Left colon (tissue), 2 donors: ENCODE results near the gene GALNT18. TPM values are rescaled to one million over a fixed set of nuclear protein-coding genes. Genes with fewer than 3 reads are reported as not detected.

ENCODE experiments used
- ATAC-seq: fragments of 200-7000 bp; cut with Tn5 transposase; one replicate; pipeline ENCODE4 v1.9.1; 2020; ENCODE audit warnings: mild to moderate bottlenecking, moderate library complexity
- DNase-seq, 2 donors: peaks; one replicate each; pipeline ENCODE4 v3.0.0-alpha.2; 2020
- intact Hi-C, 2 donors: fragments of 100-400 bp; cut with DNase I in 1 of 2; cut with micrococcal nuclease in 1 of 2; formaldehyde crosslinking; loops; one replicate each; pipeline versions ENCODE4 v1.11.2 to v1.14.0; 2022; cut with DNase I, micrococcal nuclease
- long read RNA-seq: library from polyadenylated mRNA; unstranded; transcript quantifications from one replicate; pipeline ENCODE4 v2.0.0, GENCODE V29; 2021
- total RNA-seq, 2 donors: library from RNA; stranded (reverse); fragmentation: NEBNext Ultra II Directional; extraction: Animal tissue kit (Norgen Biotek cat#: 25700); gene quantifications; one replicate each; pipeline ENCODE4 v1.2.1, GENCODE V29; 2021
- donor health status: DM: no; HTN: no; CAD: no.
- donor health status: DM: yes; HTN: yes; CAD: no.

GALNT18 gene
- total RNA-seq = 1 to 10 TPM; 3.6 to 5.9 TPM
- long read RNA-seq, transcript GALNT18-201 (11 exons, 2,504 nt) = major isoform, 14 of 17 reads
- long read RNA-seq, partial matches to known transcripts = 0 of 17 reads
- long read RNA-seq, other reads (novel, unspliced or antisense) = 3 of 17 reads

DNA sequence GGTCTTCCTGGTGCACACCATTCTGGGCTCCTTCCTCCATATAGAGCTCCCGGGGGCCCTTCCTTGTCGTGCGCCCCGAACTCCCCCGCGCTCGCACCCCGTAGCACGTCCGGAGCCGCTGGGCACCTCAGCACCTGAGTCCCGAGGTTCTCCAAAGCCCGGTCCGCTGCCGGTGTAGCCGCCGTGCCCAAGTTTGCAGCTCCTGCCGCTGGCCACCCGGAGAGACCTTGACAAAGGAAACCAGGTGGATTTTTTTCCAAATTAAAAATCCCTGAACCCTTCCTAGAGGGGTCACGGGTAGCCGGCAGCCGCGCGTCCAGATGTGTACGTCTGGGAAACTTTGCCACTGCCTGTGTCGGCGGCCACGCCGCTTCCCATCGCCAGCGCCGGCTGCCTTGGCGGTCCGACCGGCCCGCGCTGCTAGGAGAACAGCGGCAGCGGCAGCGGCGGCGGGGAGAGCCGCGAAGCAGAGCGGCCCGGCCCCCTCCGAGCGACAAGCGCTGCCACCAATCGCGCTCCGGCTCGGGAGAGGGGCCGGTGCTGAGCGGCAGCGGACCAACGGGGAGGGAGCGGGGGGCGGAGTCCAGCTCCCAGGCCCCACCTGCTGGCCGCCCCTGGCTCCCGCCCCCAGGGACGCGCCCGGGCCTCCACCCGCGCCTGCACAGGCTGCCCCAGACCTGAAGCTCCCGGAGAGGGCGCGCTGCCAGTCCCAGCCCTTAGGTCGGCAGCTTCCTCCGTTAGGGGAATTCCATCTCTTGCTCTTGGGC is at the start of gene GALNT18:
Gene GALNT18 (minus strand): TSS at position 433 of the 767 bp plus-strand sequence.
- DNase-seq (peak; percentile 90), ATAC-seq (peak; percentile 93)
- intact Hi-C loops = no loop called here

GRCh38 chr11:11670574-11670973 is 48.8 kb upstream of the GALNT18 start:
- ATAC-seq (no peak), DNase-seq (no peak)
- intact Hi-C loops = no loop called here

DNA sequence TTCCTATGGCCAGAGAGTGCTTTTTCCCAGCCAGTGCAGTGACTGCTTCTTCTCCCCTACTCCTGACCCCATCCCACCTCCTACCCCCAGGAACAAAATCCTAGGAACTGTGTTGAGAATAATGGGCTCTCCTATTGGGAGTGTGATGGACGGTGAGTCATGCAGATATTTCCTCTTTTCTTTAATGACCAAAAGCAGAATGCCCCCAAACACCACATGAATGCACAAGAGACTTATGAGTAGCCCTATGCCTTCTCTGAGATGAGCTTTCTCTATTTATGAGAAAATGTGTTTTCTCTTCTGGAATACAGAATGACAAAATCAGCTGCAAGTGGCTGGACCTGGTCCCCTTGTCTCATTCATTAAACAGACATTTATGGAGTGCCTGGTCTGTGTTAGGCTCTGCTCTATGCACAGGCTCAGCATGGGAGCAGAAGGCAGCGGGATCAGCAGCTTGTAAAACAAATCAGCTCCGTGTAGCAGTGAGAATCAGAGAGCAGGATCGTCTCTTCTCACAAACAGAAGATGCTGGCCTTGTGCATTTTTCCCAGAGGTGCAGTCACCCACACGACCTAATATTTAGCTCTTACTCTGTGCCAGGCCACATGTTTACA is 47.5 kb upstream of the GALNT18 start:
- no peak for ATAC-seq
- intact Hi-C loops = no loop called here
- peak in 1 of 2 donors; percentile 31 for DNase-seq

- intact Hi-C loops = no loop called here
- DNase-seq (no peak), ATAC-seq (no peak)
Measured at GRCh38 chr11:11668781-11669180, 47.0 kb upstream of the GALNT18 start.

DNA sequence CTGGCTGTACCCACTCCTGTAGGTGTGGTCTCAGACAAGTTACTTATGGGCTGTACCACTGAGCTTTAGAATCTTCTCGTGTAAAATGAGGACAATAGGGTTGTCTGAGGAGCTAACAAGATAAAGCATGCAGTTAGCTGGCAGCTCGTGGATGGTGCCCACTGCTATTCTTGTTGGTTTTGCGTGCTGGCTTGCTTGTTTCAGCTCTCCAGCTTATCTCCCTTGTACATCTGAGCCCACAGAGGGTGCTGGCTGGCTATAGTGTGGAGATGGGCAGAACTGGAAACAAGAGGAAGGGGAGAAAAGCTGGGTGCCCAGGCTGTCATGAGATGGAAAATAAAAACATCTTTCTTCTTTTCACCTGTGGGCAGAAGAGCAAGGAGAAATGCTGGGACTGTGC is 46.5 kb upstream of the GALNT18 start:
- ATAC-seq = no peak
- no peak for DNase-seq
- intact Hi-C loops = no loop called here

DNA sequence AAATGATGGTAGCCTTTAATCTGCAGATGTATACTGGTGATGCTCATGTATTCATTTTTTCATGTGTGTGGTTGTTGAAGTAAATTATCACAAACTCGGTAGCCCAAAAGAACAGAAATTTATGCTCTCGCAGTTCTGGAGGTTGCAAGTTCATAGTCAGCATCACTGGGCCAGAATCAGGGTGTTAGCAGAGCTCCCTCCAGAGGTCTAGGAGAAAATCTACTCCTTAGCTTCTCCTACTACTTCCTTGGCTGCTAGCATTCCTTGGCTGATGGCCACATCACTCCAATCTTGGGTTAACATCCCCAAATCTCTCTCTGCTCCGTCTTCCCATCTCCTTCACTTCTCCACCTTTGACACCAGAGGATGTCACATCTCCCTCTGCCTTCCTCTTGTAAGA is 45.3 kb upstream of the GALNT18 start:
- ATAC-seq (no peak), DNase-seq (no peak)
- intact Hi-C loops = no loop called here

DNA sequence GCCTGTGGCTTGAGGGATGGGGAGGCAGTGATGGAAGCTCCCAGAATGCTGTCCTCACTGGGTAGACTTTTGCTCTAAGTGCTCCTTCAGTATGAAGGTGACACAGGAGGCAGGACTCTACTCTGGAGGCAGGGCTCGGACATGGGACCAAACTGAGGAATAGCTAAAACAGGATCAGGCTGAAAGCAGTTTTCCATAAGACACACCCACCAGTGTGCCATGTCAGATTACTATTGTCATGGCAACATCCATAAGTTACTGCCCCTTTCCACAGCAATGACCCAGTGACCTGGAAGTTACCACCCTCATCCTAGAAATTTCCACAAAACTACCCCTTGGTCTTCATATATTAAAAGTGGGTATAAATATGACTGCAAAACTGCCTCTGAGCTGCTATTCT is 43.6 kb upstream of the GALNT18 start:
- DNase-seq (no peak), ATAC-seq (no peak)
- intact Hi-C loops = no loop called here

- intact Hi-C loops = no loop called here
- DNase-seq (no peak), ATAC-seq (no peak)
Measured at GRCh38 chr11:11663907-11664306, 42.1 kb upstream of the GALNT18 start.

- no peak for ATAC-seq
- no peak for DNase-seq
- intact Hi-C loops = no loop called here
Measured at GRCh38 chr11:11662578-11662977, 40.8 kb upstream of the GALNT18 start.

- DNase-seq (no peak), ATAC-seq (no peak)
- intact Hi-C loops = no loop called here
Measured at GRCh38 chr11:11661326-11662040, 39.7 kb upstream of the GALNT18 start.

DNA sequence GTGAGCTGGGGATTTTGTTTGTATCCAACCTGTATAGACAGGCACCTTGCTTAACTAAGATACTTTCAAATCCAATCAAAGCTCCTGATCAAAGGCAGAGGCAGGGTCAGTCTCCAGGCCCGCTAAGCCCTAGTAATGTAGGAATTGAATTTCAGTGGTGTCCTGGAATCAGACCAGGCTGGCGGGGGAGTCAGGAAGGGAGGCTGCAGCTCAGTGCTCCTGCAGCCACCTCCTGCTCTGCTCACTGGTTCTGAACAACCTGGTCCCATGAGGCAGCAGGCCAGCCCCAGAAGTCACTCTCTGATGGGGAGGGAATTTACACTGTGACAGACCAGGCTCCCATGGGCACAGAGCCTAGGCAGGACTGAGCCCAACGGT is 38.5 kb upstream of the GALNT18 start:
- ATAC-seq (no peak), DNase-seq (no peak)
- intact Hi-C loops = no loop called here

- ATAC-seq = no peak
- no peak for DNase-seq
- intact Hi-C loops = no loop called here
Measured at GRCh38 chr11:11659567-11660362, 38.0 kb upstream of the GALNT18 start.

- no peak for ATAC-seq
- intact Hi-C loops = no loop called here
Measured at GRCh38 chr11:11657218-11657955, 35.6 kb upstream of the GALNT18 start.

GRCh38 chr11:11641581-11641980 is 19.8 kb upstream of the GALNT18 start:
- intact Hi-C loops = no loop called here
- DNase-seq (no peak), ATAC-seq (no peak)

More at GRCh38 chr11:11657218-11657955, 35.6 kb upstream of the GALNT18 start:
- DNase-seq = no peak

DNA sequence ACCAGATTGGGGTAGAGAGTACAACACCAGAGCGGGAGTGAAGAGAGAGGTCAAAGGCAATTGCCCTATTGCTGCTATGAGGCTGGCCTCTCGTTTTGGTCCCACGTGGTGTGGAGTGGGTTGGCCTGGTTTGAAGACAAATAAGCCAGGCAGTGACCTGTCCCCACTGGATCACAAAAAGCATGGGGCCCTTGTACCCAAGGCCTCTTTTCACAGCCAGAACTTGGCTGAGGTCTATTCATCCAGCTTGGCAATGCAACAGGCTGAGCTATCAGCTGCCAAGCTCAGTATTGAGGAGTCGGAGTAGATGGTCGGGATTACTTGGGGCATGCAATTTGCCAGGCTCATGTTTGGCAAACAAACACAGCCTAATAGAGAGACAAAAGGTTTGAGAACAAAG is 19.2 kb upstream of the GALNT18 start:
- intact Hi-C loops = no loop called here
- DNase-seq = no peak
- no peak for ATAC-seq

DNA sequence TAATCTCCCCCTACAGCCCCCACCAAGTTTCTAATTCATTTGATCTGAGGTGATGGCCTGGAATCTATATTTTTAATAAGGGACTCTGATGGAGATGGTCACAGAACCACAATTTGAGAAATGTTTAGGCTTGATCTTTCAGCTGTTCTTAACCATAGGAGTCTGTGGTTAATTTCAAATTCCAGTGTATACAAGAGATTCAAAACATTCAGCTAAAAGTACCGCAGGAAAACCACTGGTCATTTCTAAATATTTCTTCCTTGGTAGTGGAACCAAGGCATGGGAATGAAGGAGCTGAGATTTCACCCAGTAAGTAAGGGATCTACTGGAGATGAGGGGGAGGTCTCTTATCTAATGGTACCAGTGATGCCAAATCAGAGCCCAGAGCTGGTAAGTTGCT is 18.3 kb upstream of the GALNT18 start:
- ATAC-seq (no peak), DNase-seq (no peak)
- intact Hi-C loops = no loop called here

DNA sequence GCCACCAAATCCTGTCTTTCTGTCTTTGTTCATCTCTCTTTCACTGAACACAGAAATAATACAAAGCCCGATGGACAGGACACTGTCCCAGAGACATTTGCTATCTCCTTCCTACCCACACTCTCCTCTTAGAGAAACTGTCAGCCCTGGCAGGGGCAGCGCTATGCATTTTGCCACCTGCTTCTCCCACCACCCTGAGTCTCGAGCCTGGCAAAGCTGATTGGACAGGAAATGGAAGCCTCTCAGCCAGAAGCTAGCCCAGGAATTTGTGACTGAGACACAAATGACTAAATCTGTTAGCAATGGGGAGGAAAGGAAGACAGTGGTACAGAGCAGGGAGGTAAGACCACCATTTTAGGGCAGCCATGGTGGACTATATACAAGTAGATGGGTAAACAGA is 14.9 kb upstream of the GALNT18 start:
- no peak for DNase-seq
- intact Hi-C loops = no loop called here
- ATAC-seq = no peak

DNA sequence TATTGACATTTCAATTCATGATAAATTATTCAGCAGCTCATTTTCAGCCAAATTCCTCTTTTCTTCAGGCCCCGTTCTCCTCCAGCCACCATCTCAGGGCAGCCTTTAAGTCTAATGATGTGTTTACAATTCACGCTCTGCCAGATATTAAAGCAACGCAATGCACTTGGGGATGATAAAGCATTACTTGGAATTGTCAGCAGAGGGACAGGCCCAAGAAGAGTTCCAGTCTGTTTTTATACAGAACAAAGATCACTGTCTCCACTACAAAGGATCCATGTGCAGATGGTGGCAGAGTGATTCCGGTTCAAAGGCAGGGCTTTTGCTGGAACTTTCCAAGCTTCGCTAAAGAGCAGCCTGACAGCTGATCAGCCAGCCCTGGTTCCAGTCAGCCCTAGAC is 13.6 kb upstream of the GALNT18 start:
- intact Hi-C loops = no loop called here
- DNase-seq (no peak), ATAC-seq (no peak)
